GM10248 (cell line): ENCODE results near the gene SLC22A9.

Experiments
- CTCF ChIA-PET: fragments of 300-600 bp; sonication (Branson Sonifier 250); formaldehyde crosslinking; extraction: SDS; loops from one replicate; lab custom pipeline; 2021; ENCODE audit warnings: antibody characterized with exemption; lab: Yijun Ruan, JAX
- POLR2A ChIA-PET: fragments of 350-650 bp; sonication (Branson Sonifier 250); formaldehyde crosslinking; extraction: SDS; loops from one replicate; lab custom pipeline; 2020; ENCODE audit warnings: antibody characterized with exemption; lab: Yijun Ruan, JAX
- DNase-seq: peaks from one replicate; pipeline ENCODE4 v3.0.0; 2012; ENCODE audit errors: extremely low spot score
- CTCF ChIP-seq: IDR thresholded peaks from 2 replicates; pipeline ENCODE4 v1.5.1; 2012; ENCODE audit warnings: mild to moderate bottlenecking, low read depth; ENCODE audit errors: extremely low read depth, missing control alignments, control extremely low read depth

Gene SLC22A9

GRCh38 chr11:63369971-63370588 lies 495 bp downstream of the SLC22A9 start:
- no peak for DNase-seq
- ChIA-PET CTCF (no interaction called here), POLR2A (no interaction called here)
- no peak for TF ChIP-seq CTCF

GRCh38 chr11:63371396-63371795 lies 1.8 kb downstream of the SLC22A9 start:
- CTCF ChIA-PET, result interaction anchor here (0.9 kb wide), 1 partner anchor 16 kb away, joined by 3 read pairs; no protein-coding TSS in a partner anchor
- no peak for TF ChIP-seq CTCF
- no peak for DNase-seq
- POLR2A ChIA-PET, result no interaction called here

GRCh38 chr11:63375434-63375833 lies 5.8 kb downstream of the SLC22A9 start:
- no peak for TF ChIP-seq CTCF
- CTCF ChIA-PET, result no interaction called here
- no peak for DNase-seq
- POLR2A ChIA-PET, result no interaction called here

- CTCF ChIA-PET, result no interaction called here
- no peak for TF ChIP-seq CTCF
- POLR2A ChIA-PET, result no interaction called here
- no peak for DNase-seq
Measured at GRCh38 chr11:63380130-63380529, 10.5 kb downstream of the SLC22A9 start.

GRCh38 chr11:63395697-63396096 lies 26.1 kb downstream of the SLC22A9 start:
- no peak for DNase-seq
- TF ChIP-seq CTCF, result no peak
- CTCF ChIA-PET, result interaction anchor here (1.1 kb wide), 1 partner anchor 13 kb away, joined by 3 read pairs; no protein-coding TSS in a partner anchor
- POLR2A ChIA-PET, result no interaction called here

- no peak for DNase-seq
Measured at GRCh38 chr11:63404161-63404935, 34.8 kb downstream of the SLC22A9 start.

More at GRCh38 chr11:63404161-63404935, 34.8 kb downstream of the SLC22A9 start:
- ChIA-PET CTCF (no interaction called here), POLR2A (no interaction called here)
- no peak for TF ChIP-seq CTCF
